H9 (cell line): ENCODE results near the gene ANO2. TPM values are rescaled to one million over a fixed set of nuclear protein-coding genes. Genes with fewer than 3 reads are reported as not detected.

Experiments used
- DNase-seq: peaks from one replicate; pipeline ENCODE4 v3.0.0-alpha.2; 2017
- H2AFZ ChIP-seq: one replicate; pipeline ENCODE4 v1.6.1; 2013; ENCODE audit warnings: mild to moderate bottlenecking, low read length, control low read depth, moderate library complexity
- H2AK5ac ChIP-seq: 2 replicates; pipeline ENCODE4 v1.6.1; 2013; ENCODE audit warnings: low read length, control low read depth, mixed read lengths; ENCODE audit not compliant: insufficient read length
- H2BK120ac ChIP-seq: one replicate; pipeline ENCODE4 v1.6.1; 2013; ENCODE audit warnings: low read depth, mild to moderate bottlenecking, low read length, control low read depth, inconsistent platforms; ENCODE audit not compliant: poor library complexity, severe bottlenecking
- H2BK12ac ChIP-seq: 2 replicates; pipeline ENCODE4 v1.6.1; 2013; ENCODE audit warnings: low read length, control low read depth, mixed read lengths, low read depth; ENCODE audit not compliant: insufficient read length
- H2BK15ac ChIP-seq: 2 replicates; pipeline ENCODE4 v1.6.1; 2013; ENCODE audit warnings: low read depth, low read length, control low read depth
- H2BK20ac ChIP-seq: one replicate; pipeline ENCODE4 v1.6.1; 2013; ENCODE audit warnings: low read depth, mild to moderate bottlenecking, low read length, control low read depth, inconsistent platforms; ENCODE audit not compliant: poor library complexity, severe bottlenecking
- H2BK5ac ChIP-seq: 2 replicates; pipeline ENCODE4 v1.6.1; 2013; ENCODE audit warnings: low read length, control low read depth, mixed read lengths; ENCODE audit not compliant: insufficient read length
- H3K14ac ChIP-seq: 2 replicates; pipeline ENCODE4 v1.6.1; 2013; ENCODE audit warnings: low read length, control low read depth; ENCODE audit not compliant: insufficient read depth
- H3K18ac ChIP-seq: 2 replicates; pipeline ENCODE4 v1.6.1; 2013; ENCODE audit warnings: low read depth, mild to moderate bottlenecking, mixed read lengths, low read length, control low read depth; ENCODE audit not compliant: insufficient read length
- H3K23ac ChIP-seq: 2 replicates; pipeline ENCODE4 v1.6.1; 2013; ENCODE audit warnings: low read length, control low read depth, mixed read lengths, low read depth; ENCODE audit not compliant: insufficient read length
- H3K23me2 ChIP-seq: 2 replicates; pipeline ENCODE4 v1.6.1; 2013; ENCODE audit warnings: low read depth, mild to moderate bottlenecking, mixed read lengths, low read length, control low read depth; ENCODE audit not compliant: insufficient read length, poor library complexity, severe bottlenecking
- H3K27ac ChIP-seq: 2 replicates; pipeline ENCODE4 v1.5.1; 2013; ENCODE audit warnings: low read length, control low read depth, mixed read lengths, low read depth; ENCODE audit not compliant: insufficient read length
- H3K27me3 ChIP-seq: 2 replicates; pipeline ENCODE4 v1.6.1; 2013; ENCODE audit warnings: low read length, control low read depth, inconsistent platforms; ENCODE audit not compliant: insufficient read depth
- H3K4ac ChIP-seq: 2 replicates; pipeline ENCODE4 v1.6.1; 2013; ENCODE audit warnings: low read depth, mild to moderate bottlenecking, control low read depth, inconsistent platforms, low read length, moderate library complexity
- H3K4me1 ChIP-seq: 2 replicates; pipeline ENCODE4 v1.6.1; 2013; ENCODE audit warnings: low read length, control low read depth, inconsistent platforms; ENCODE audit not compliant: insufficient read depth
- H3K4me2 ChIP-seq: 2 replicates; pipeline ENCODE4 v1.6.1; 2013; ENCODE audit warnings: low read length, control low read depth, mixed read lengths; ENCODE audit not compliant: insufficient read length, insufficient read depth
- H3K56ac ChIP-seq: 2 replicates; pipeline ENCODE4 v1.6.1; 2013; ENCODE audit warnings: low read depth, mild to moderate bottlenecking, mixed read lengths, low read length, control low read depth; ENCODE audit not compliant: insufficient read length
- H3K79me1 ChIP-seq: 2 replicates; pipeline ENCODE4 v1.6.1; 2013; ENCODE audit warnings: low read depth, mild to moderate bottlenecking, moderate library complexity, low read length, control low read depth, inconsistent platforms; ENCODE audit not compliant: insufficient read depth, poor library complexity, severe bottlenecking
- H3K79me2 ChIP-seq: 2 replicates; pipeline ENCODE4 v1.6.1; 2013; ENCODE audit warnings: low read length, control low read depth, inconsistent platforms; ENCODE audit not compliant: insufficient read depth
- H3K9ac ChIP-seq: 2 replicates; pipeline ENCODE4 v1.6.1; 2013; ENCODE audit warnings: low read length, control low read depth, mixed read lengths; ENCODE audit not compliant: insufficient read length; ENCODE audit errors: extremely low read depth
- H3K9me3 ChIP-seq: one replicate; pipeline ENCODE4 v1.6.1; 2013; ENCODE audit warnings: low read depth, low read length, inconsistent platforms; ENCODE audit not compliant: control insufficient read depth
- H3T11ph ChIP-seq: one replicate; pipeline ENCODE4 v1.6.1; 2013; ENCODE audit warnings: mild to moderate bottlenecking, low read length, control low read depth, inconsistent platforms
- H4K20me1 ChIP-seq: one replicate; pipeline ENCODE4 v1.6.1; 2013; ENCODE audit not compliant: control insufficient read depth, insufficient read length, insufficient read depth
- H4K5ac ChIP-seq: 2 replicates; pipeline ENCODE4 v1.6.1; 2013; ENCODE audit warnings: low read depth, mild to moderate bottlenecking, mixed read lengths, low read length, control low read depth; ENCODE audit not compliant: insufficient read length
- H4K8ac ChIP-seq: replicated peaks from 2 replicates; pipeline ENCODE4 v1.6.1; 2013; ENCODE audit warnings: low read length, control low read depth, mixed read lengths, low read depth; ENCODE audit not compliant: insufficient read length
- H4K91ac ChIP-seq: 2 replicates; pipeline ENCODE4 v1.6.1; 2013; ENCODE audit warnings: low read depth, mild to moderate bottlenecking, moderate library complexity, mixed read lengths, low read length, control low read depth; ENCODE audit not compliant: insufficient read length
- H3K27ac Mint-ChIP-seq, 3 experiments: 2 replicates in 2 of 3; 3 replicates in 1 of 3; pipeline ENCODE4 v1.8.0; 2020 to 2021; ENCODE audit warnings: mixed read lengths in 3 of 3, mild to moderate bottlenecking in 1 of 3, moderate library complexity in 1 of 3
- H3K27me3 Mint-ChIP-seq: 2 replicates; pipeline ENCODE4 v1.8.0; 2021; ENCODE audit warnings: low read depth, mild to moderate bottlenecking, moderate library complexity, mixed read lengths
- H3K36me3 Mint-ChIP-seq, 3 experiments: 2 replicates in 2 of 3; 3 replicates in 1 of 3; pipeline ENCODE4 v1.8.0; 2020 to 2021; ENCODE audit warnings: low read depth in 3 of 3, mixed read lengths in 3 of 3; ENCODE audit not compliant: insufficient read depth in 1 of 3
- H3K4me1 Mint-ChIP-seq, 2 experiments: 2 replicates each; pipeline ENCODE4 v1.8.0; 2020; ENCODE audit warnings: mixed read lengths in 2 of 2
- H3K4me3 Mint-ChIP-seq, 2 experiments: 2 replicates in 1 of 2; 3 replicates in 1 of 2; pipeline ENCODE4 v1.8.0; 2020 to 2021; ENCODE audit warnings: mild to moderate bottlenecking in 2 of 2, mixed read lengths in 2 of 2, moderate library complexity in 1 of 2
- H3K9me3 Mint-ChIP-seq, 2 experiments: 2 replicates in 1 of 2; 3 replicates in 1 of 2; pipeline ENCODE4 v1.8.0; 2020; ENCODE audit warnings: mild to moderate bottlenecking in 2 of 2, mixed read lengths in 2 of 2, moderate library complexity in 1 of 2
- WGBS: extraction: QIAGEN DNeasy Blood & Tissue Kit; methylation state at CpG from one replicate; pipeline ENCODE4 v1.1.7; 2013; ENCODE audit warnings: missing lambda C conversion rate, low lambda C conversion rate, mixed read lengths; ENCODE audit not compliant: insufficient read length; ENCODE audit errors: extremely low coverage; 5-methylcytosine and 5-hydroxymethylcytosine counted together
- total RNA-seq: library from RNA; stranded (reverse); gene quantifications from 2 replicates; pipeline ENCODE4 v1.2.1, GENCODE V29; 2021
- TF ChIP-seq, protein P1 (sequence below): fragments of 200-600 bp; sonication (generic); conservative IDR thresholded peaks from 3 replicates; pipeline ENCODE4 v1.8.0; 2021; ENCODE audit warnings: antibody characterized with exemption, mild to moderate bottlenecking

Gene ANO2
- total RNA-seq, 1 experiment from 2014 or later: 3.8 TPM

DNA sequence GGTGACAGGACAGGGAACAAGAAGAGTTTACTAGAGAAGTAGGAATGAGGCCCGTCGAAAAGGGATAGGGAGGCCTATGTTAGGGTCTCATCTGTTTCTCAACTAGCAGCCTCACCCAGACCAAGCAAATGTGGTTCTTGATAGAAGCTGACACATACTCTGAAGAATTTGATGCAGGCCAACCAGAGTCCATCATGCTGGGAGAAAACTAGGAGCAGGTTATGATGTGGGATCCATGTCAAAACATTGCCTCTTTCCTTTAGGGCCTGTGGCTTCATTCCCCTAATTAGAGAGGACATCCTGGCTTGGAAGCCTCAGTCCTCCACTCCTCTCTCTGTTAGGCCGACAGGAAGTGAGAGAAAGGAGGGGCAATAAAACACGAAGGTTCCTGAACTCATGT lies 390.3 kb downstream of the ANO2 start:
- H2AFZ ChIP-seq: no peak overlapping the region
- H3K23ac ChIP-seq: no peak overlapping the region
- no peaks in the 10 kb centered on the region for H3K79me1 ChIP-seq
- H3K56ac ChIP-seq: no peak overlapping the region
- H2BK12ac ChIP-seq: no peak overlapping the region
- no peak overlapping the region for H3T11ph ChIP-seq
- H3K9ac ChIP-seq: no peak overlapping the region
- H3K18ac ChIP-seq: no peak overlapping the region
- no peak overlapping the region for H4K91ac ChIP-seq
- DNase-seq: no peak
- no peak overlapping the region for H4K5ac ChIP-seq
- Mint-ChIP-seq H3K36me3 (peaks cover 0 to 10% (median 7%) of the 10 kb centered on the region in 3 experiments; a peak in 4 of 7 replicates), H3K27me3 (peaks cover 16% of the 10 kb centered on the region), H3K4me1 (peaks cover 18 to 28% of the 10 kb centered on the region in 2 experiments), H3K9me3 (peaks cover 0 to 5% of the 10 kb centered on the region in 2 experiments; a peak in 1 of 5 replicates), H3K4me3 (no peak overlapping the region), H3K27ac (no peak overlapping the region)
- no peaks in the 10 kb centered on the region for H3K23me2 ChIP-seq
- H3K14ac ChIP-seq: no peak overlapping the region
- TF ChIP-seq, protein P1, sequence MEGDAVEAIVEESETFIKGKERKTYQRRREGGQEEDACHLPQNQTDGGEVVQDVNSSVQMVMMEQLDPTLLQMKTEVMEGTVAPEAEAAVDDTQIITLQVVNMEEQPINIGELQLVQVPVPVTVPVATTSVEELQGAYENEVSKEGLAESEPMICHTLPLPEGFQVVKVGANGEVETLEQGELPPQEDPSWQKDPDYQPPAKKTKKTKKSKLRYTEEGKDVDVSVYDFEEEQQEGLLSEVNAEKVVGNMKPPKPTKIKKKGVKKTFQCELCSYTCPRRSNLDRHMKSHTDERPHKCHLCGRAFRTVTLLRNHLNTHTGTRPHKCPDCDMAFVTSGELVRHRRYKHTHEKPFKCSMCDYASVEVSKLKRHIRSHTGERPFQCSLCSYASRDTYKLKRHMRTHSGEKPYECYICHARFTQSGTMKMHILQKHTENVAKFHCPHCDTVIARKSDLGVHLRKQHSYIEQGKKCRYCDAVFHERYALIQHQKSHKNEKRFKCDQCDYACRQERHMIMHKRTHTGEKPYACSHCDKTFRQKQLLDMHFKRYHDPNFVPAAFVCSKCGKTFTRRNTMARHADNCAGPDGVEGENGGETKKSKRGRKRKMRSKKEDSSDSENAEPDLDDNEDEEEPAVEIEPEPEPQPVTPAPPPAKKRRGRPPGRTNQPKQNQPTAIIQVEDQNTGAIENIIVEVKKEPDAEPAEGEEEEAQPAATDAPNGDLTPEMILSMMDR: no peak
- H2BK5ac ChIP-seq: no peak overlapping the region
- H3K4me1 ChIP-seq: no peaks in the 10 kb centered on the region
- H4K8ac ChIP-seq: no peak overlapping the region
- no peak overlapping the region for H2BK120ac ChIP-seq
- WGBS: no CpG with 5 or more reads among the region's 4 CpGs
- no peak overlapping the region for H3K4me2 ChIP-seq
- no peak overlapping the region for H2AK5ac ChIP-seq
- H3K27me3 ChIP-seq: no peaks in the 10 kb centered on the region
- H3K79me2 ChIP-seq: no peaks in the 10 kb centered on the region
- H3K9me3 ChIP-seq: no peaks in the 10 kb centered on the region
- no peak overlapping the region for H3K27ac ChIP-seq
- no peak overlapping the region for H3K4ac ChIP-seq
- H2BK20ac ChIP-seq: no peak overlapping the region
- no peaks in the 10 kb centered on the region for H4K20me1 ChIP-seq
- no peak overlapping the region for H2BK15ac ChIP-seq
